Panc1 (cell line): ENCODE results near the gene IGFBP1.

Source experiments
- POLR2AphosphoS5 ChIP-seq: IDR thresholded peaks from 2 replicates; pipeline ENCODE4 v1.6.1; 2012; ENCODE audit warnings: mild to moderate bottlenecking, low read depth, low read length, moderate library complexity
- SIN3A ChIP-seq: IDR thresholded peaks from 2 replicates; pipeline ENCODE4 v1.6.1; 2012; ENCODE audit warnings: low read depth, mild to moderate bottlenecking, low read length, moderate library complexity, borderline replicate concordance; ENCODE audit not compliant: insufficient read depth
- TCF7L2 ChIP-seq: IDR thresholded peaks from 2 replicates; pipeline ENCODE4 v1.6.1; 2011; ENCODE audit warnings: mild to moderate bottlenecking, low read depth, low read length, inconsistent platforms
- TF ChIP-seq, protein P1 (sequence below): fragments of 450-650 bp; IDR thresholded peaks from 2 replicates; pipeline ENCODE4 v1.5.1; 2017; ENCODE audit warnings: mild to moderate bottlenecking

- TF ChIP-seq SIN3A (no peak), POLR2AphosphoS5 (no peak), TCF7L2 (no peak)
- TF ChIP-seq, protein P1, sequence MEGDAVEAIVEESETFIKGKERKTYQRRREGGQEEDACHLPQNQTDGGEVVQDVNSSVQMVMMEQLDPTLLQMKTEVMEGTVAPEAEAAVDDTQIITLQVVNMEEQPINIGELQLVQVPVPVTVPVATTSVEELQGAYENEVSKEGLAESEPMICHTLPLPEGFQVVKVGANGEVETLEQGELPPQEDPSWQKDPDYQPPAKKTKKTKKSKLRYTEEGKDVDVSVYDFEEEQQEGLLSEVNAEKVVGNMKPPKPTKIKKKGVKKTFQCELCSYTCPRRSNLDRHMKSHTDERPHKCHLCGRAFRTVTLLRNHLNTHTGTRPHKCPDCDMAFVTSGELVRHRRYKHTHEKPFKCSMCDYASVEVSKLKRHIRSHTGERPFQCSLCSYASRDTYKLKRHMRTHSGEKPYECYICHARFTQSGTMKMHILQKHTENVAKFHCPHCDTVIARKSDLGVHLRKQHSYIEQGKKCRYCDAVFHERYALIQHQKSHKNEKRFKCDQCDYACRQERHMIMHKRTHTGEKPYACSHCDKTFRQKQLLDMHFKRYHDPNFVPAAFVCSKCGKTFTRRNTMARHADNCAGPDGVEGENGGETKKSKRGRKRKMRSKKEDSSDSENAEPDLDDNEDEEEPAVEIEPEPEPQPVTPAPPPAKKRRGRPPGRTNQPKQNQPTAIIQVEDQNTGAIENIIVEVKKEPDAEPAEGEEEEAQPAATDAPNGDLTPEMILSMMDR = no peak
Measured at GRCh38 chr7:45924283-45924682, 36.0 kb downstream of the IGFBP1 start.
